ENCODE measurements around the gene FOXN4.

Gene FOXN4

GRCh38 chr12:109278912-109279311 lies 30.2 kb downstream of the FOXN4 start:
- no peak for DNase-seq

DNA sequence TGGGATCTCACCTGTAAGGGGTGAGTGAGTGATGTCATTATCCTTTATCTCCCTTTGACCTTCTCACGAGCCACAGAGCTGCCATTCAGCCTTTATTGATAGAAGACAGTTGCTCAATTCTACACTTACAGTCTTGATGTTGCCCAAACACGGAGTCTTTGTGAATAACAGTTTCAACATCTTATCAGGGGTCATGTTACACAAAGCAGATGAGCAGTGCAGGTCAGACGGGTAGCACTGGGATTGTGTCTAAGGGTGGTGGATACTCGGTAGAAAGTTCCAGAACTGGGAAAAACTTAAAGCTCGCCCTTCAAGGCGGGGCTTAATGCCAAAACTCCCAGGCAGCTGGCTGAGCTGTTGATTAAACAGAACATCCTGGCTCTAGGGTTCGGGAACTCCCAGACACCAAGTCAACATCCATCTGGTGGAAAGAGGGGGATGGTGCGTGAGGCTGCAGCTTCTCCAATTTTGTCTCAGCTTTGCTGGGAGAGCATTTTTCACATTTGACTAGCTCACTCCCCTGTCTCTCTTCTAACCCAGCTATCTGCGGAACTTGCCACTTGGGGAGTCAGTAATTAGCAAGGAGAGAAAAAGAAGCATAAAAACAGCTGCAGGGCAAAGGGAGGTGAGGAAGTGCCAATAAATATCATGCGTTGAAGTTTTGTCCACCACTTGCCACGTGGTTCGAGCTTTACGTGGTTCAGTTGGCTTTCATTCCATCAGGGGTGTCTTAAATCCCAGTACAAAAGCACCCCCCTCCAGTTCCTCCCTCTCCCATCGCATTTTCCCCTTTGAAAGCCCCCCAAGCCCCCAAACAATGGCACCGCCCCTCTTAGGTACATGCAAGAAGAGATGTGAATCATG lies 31.0 kb downstream of the FOXN4 start:
- peak; percentile 25 for DNase-seq

DNA sequence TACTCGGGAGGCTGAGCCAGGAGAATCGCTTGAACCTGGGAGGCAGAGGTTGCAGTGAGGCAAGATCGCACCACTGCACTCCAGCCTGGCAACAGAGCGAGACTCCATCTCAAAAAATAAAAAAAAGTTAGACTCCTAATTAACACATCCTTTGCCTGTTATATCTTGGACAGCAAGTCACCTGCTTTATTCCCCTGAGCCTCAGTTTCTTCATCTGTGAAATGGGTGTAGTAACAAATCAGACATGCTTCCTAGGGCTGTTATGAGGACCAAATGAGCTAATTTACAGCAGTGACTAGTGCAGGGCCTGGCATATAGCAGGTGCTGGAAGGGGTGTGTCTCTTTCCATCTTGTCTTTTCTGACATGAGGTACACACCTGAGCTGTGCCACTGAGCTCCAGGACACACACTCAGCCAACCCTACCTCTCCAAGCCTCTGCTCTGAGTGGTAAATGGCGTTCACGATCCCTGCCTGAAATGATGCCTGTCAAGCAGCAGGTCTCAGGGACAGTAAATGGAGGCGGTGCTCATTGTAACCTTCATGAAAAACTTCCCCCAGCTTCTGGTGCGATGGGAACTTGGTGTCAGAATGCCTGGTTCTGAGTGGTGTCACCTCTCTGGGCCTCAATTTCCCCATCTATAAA lies 31.7 kb downstream of the FOXN4 start:
- no peak for DNase-seq

- DNase-seq, result no peak
Measured at GRCh38 chr12:109276160-109276559, 32.9 kb downstream of the FOXN4 start.

DNA sequence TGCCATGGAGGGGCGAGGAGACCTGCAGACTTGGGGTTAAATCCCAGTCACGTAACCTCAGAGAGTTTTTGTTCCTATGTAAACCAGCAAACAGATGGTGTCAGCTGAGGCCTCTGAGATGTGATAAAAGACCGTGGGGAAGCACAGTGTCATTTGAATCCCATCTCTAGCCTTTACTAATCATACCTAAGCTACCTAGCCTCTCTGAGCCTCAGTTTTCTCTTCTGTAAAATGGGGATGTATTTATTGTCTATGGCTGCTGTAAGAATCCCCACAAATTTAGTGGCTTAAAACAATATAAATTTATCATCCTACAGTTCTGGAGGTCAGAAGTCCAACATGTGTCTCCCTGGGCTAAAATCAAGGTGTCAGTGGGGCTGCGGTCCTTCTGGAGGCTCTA lies 33.9 kb downstream of the FOXN4 start:
- DNase-seq, result no peak

GRCh38 chr12:109274381-109274780 lies 34.7 kb downstream of the FOXN4 start:
- DNase-seq, result no peak

DNA sequence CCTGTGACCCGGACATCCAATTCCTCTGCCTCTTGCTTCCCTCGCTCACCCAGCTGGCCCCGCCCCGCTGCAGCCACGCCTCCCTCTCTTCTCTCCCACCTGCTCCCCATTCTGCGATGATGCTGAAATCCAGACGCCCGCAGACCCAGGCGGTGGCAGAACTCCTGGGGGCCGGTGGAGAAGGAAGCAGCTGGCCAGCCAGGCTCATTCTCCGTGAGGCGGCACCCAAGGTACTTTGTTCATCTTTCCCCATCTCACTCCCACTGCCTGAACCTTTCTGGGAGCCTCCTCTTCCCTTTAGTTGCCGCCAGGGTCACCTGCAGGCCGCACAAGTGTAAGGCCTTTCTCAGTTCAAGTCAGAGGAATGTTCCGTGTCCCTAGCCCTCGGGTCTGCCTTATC lies 35.7 kb downstream of the FOXN4 start:
- DNase-seq, result peak; percentile 16

DNA sequence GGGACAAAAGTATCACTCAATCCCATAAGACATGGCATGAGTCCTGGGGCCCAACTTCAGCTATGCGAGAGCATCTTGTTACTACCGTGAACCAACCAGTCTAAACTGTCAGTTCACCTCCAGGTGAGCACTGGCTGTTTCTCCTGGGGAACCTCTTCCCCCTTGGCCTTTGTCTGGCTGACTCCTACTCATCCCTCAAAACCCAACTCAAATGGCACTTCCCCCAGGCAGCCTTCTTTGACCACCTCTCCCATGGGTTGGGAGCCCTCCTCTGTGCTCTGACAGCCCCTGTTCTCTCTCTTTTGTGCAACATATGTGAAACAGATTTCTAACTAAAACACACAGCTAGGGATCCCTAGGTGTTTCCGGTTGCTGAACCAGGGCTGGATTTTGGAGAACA lies 37.7 kb downstream of the FOXN4 start:
- no peak for DNase-seq

GRCh38 chr12:109270494-109270893 lies 38.6 kb downstream of the FOXN4 start:
- DNase-seq, result no peak

- no peak for DNase-seq
Measured at GRCh38 chr12:109269428-109269827, 39.7 kb downstream of the FOXN4 start.

DNA sequence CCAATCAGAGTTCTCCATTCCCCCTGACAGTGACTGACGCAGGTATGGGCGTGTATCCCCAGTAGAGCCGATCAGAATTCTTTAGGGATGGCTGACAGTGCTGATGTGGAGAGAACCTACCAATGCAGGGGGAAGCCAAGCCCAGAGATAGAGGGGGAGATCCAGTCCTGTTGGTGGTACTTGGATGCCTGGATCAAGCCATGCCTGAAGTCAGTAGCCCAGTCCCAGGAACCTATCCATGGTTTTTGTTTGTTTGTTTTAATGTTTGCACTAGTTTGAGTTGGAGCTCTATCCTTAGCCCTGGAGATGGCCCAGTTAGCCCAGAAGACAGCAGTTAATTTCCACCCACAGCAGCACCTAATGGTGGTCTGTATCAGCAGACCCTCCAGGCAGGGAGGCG lies 40.2 kb downstream of the FOXN4 start:
- no peak for DNase-seq

GRCh38 chr12:109267361-109267760 lies 41.7 kb downstream of the FOXN4 start:
- DNase-seq, result no peak

DNA sequence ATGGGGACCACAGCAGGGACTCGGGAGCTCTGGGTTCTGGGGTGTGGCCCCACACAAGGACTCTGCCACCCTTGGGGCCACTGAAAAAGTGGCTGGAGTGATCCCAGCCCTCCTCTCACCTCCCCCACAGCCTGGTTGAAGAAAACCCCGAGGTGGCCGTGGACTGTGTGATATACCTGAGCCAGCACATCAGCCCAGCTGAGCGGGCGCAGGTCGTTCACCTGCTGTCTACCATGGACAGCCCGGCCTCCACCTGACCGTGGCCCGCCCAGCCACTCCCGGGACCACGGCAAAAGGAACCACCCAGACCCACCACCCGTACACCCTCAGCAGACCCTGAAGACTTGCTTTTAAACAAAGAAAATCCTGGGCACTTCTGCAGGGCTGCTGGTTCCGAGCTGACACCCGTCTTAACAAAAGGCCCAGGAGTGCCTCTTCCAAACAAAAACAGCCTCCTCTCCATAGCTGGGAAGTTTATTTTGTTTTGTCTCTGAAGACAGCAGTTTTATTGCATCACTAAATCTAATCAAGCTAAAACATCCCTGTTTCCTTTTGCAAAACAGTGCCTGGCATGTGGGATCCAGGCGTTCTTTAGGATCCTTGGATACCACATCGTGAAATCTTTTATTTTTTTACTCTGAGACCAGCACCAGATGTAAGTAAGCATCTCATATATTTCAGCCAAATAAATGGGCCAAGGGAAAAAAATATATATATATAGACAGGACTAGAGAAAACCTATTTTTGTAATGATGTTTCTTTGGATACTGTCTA lies 42.8 kb downstream of the FOXN4 start:
- no peak for DNase-seq

DNA sequence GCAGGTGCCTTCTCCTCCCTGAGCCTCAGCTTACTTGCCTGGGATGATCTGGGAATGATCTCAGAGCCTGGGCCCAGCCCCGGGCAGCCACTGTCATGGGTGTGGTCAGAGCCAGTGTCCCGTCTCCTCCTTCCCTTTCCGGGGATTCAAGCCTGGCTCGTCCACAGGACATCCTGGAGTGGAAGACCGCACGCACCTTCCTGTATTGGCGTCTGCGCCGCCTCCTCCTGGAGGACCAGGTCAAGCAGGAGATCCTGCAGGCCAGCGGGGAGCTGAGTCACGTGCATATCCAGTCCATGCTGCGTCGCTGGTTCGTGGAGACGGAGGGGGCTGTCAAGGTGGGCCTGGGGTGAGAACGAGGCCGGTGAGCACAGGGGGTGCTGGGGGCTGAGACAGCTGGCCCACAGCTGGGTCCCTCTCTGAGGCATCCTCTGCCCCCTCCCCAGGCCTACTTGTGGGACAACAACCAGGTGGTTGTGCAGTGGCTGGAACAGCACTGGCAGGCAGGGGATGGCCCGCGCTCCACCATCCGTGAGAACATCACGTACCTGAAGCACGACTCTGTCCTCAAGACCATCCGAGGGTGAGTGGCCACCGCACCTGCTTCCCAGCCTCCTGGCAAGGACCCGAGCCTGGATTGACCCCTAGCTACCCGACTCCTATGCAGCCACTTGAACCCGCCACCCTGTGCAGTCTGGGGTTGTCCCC lies 44.0 kb downstream of the FOXN4 start:
- no peak for DNase-seq

DNA sequence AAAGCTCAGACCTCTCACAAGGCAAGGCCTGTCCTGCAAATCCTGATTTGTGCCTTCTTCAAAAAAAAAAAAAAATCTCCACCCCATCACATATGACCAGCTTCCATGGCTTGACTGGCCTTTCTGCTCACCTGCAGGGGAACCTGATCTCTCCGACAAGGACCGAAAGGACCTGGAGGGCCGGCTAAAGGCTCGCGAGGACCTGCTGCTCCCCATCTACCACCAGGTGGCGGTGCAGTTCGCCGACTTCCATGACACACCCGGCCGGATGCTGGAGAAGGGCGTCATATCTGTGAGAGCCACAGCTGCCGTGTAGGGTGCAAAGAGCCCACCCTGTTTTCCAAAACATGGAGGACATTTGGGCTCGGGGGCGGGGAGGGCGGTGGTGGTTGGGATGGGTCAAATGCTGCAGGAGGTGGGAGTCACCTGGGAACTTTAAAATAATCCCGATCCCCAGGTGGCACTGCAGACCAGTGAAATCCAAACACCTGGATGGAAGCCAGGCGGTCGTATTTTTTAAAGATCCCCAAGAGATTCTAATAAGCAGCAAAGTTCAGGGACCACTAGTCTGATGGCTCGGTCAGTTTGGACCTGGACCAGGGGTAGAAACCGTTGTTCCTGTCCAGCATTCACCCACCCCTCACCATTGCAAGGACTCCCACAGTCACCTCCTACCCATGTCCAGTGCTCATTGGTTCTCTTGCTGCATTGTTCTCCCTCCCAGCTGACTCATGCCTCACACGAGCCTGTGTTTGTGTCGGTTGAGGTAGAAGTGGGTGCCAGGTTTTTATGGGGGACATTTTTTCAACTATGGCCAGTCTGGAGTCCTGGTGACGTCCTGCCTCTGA lies 44.8 kb downstream of the FOXN4 start:
- DNase-seq, result peak; percentile 34

GRCh38 chr12:109263439-109263838 lies 45.6 kb downstream of the FOXN4 start:
- no peak for DNase-seq

GRCh38 chr12:109261939-109262338 lies 47.1 kb downstream of the FOXN4 start:
- DNase-seq, result no peak

- no peak for DNase-seq
Measured at GRCh38 chr12:109261087-109261486, 48.0 kb downstream of the FOXN4 start.

GRCh38 chr12:109259545-109259895 lies 49.6 kb downstream of the FOXN4 start:
- DNase-seq, result no peak

DNA sequence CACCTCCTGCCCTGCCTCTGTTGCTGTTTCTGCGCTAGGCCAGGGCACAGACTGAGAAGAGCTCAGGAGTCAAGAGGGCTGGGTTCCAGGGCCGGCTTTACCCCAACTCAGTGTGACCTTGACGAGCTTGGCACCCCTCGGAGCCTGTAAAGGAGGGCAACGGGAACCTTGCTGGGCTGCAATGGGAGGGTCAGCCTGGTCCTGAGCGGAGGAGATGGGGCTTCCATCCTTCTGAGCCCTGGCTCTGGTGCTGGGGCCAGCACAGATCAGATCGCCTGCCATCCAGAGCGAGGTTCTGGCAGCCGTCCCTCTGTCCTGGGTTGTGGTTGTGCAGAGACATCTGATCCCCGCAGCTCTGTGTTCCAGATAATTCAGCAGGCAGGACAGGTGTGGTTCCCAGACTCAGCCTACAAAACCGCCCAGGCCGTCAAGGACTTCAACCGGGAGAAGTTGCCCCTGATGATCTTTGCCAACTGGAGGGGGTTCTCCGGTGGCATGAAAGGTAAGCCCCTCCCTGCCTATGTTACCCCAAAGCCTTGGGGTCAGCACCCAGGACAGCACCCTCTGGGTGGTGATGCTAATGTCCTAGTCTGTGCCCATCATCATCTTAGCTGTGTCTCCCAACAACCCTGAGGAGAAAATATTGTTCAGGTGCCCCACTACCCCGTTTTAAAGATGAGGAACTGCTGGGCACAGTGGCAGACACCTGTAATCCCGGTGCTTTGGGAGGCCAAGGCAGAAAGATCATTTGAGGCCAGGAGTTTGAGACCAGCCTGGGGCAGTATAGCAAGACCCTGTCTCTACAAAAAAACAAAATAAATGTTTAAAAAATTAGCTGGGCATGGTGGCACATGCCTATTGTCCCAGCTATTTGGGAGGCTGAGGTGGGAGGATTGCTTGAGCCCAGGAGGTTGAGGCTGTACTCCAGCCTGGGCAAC lies 50.2 kb downstream of the FOXN4 start:
- DNase-seq, result no peak

GRCh38 chr12:109258201-109258600 lies 50.9 kb downstream of the FOXN4 start:
- no peak for DNase-seq
